Spleen (tissue), 7 donors: Measurements from ENCODE around the gene PTTG2.

Experiments
- CTCF ChIP-seq, 11 experiments: fragments of 200-600 bp in 7 of 11; fragments of 450-650 bp in 4 of 11; sonication (generic) in 4 of 11; IDR thresholded peaks in 8 of 11; conservative IDR thresholded peaks in 3 of 11; 1 replicate in 7 of 11; 2 replicates in 4 of 11; pipeline versions ENCODE4 v1.4.0 to v1.8.0; 2016 to 2021; ENCODE audit warnings: antibody characterized with exemption in 11 of 11, inconsistent platforms in 4 of 11, mild to moderate bottlenecking in 1 of 11
- POLR2A ChIP-seq, 3 donors: fragments of 450-650 bp; IDR thresholded peaks; one replicate each; pipeline ENCODE4 v1.5.1; 2017; ENCODE audit warnings: antibody characterized with exemption in 3 of 3, mild to moderate bottlenecking in 1 of 3
- donor health status: DM: no; HTN: no; CAD: no; lungs with moderate emphysema.
- donor health status: DM: no; HTN: no; CAD: no.
- donor health status: DM: no; HTN: no; CAD: no.

GRCh38 chr4:37982736-37983135 is 22.5 kb downstream of the PTTG2 start:
- no peak for TF ChIP-seq CTCF (IDR thresholded peaks at IDR 0.05 in 8 of 11, conservative IDR thresholded peaks at IDR 0.05 in 3 of 11)
- TF ChIP-seq POLR2A (IDR thresholded peaks at IDR 0.05) = no peak
